GM21717 (cell line): ENCODE measurements around the gene NT5DC4.

Experiments
- ATAC-seq: cut with Tn5 transposase; IDR thresholded peaks from one replicate; pipeline ENCODE4 v1.9.1; 2021; ENCODE audit warnings: mild to moderate bottlenecking, moderate library complexity; ENCODE audit not compliant: unreplicated experiment

The NT5DC4 gene

GRCh38 chr2:112722816-112723546 is 2.2 kb downstream of the NT5DC4 start:
- no peak for ATAC-seq

GRCh38 chr2:112723547-112723940 is 2.7 kb downstream of the NT5DC4 start:
- ATAC-seq = no peak

GRCh38 chr2:112723995-112724394 is 3.2 kb downstream of the NT5DC4 start:
- no peak for ATAC-seq

GRCh38 chr2:112724591-112725525 is 4.0 kb downstream of the NT5DC4 start:
- ATAC-seq = no peak

GRCh38 chr2:112725545-112726457 is 5.0 kb downstream of the NT5DC4 start:
- ATAC-seq = no peak

- peak; percentile 78 for ATAC-seq
Observed at GRCh38 chr2:112726487-112727190, 5.8 kb downstream of the NT5DC4 start.

GRCh38 chr2:112727276-112728028 is 6.6 kb downstream of the NT5DC4 start:
- no peak for ATAC-seq

GRCh38 chr2:112728029-112728362 is 7.2 kb downstream of the NT5DC4 start:
- ATAC-seq = no peak

GRCh38 chr2:112728378-112729175 is 7.8 kb downstream of the NT5DC4 start:
- no peak for ATAC-seq

GRCh38 chr2:112730216-112730615 is 9.4 kb downstream of the NT5DC4 start:
- ATAC-seq = no peak

GRCh38 chr2:112730791-112731190 is 10.0 kb downstream of the NT5DC4 start:
- no peak for ATAC-seq

GRCh38 chr2:112731479-112731878 is 10.7 kb downstream of the NT5DC4 start:
- no peak for ATAC-seq

GRCh38 chr2:112733456-112733855 is 12.6 kb downstream of the NT5DC4 start:
- no peak for ATAC-seq

GRCh38 chr2:112733871-112734270 is 13.1 kb downstream of the NT5DC4 start:
- no peak for ATAC-seq

GRCh38 chr2:112737542-112738232 is 16.9 kb downstream of the NT5DC4 start:
- no peak for ATAC-seq

GRCh38 chr2:112740527-112740926 is 19.7 kb downstream of the NT5DC4 start:
- ATAC-seq = no peak

- ATAC-seq = no peak
Observed at GRCh38 chr2:112749755-112750559, 29.1 kb downstream of the NT5DC4 start.

GRCh38 chr2:112750560-112750843 is 29.7 kb downstream of the NT5DC4 start:
- no peak for ATAC-seq
